ENCODE data around the gene CACNA1D. TPM values are rescaled to one million over a fixed set of nuclear protein-coding genes. Genes with fewer than 3 reads are reported as not detected.

The CACNA1D gene
- total and polyA plus RNA-seq, 9 of the 15 experiments (the other 6 are each of a cell fraction or from before 2014, with no cell fraction given) = 0.29 TPM; not detected in 8

DNA sequence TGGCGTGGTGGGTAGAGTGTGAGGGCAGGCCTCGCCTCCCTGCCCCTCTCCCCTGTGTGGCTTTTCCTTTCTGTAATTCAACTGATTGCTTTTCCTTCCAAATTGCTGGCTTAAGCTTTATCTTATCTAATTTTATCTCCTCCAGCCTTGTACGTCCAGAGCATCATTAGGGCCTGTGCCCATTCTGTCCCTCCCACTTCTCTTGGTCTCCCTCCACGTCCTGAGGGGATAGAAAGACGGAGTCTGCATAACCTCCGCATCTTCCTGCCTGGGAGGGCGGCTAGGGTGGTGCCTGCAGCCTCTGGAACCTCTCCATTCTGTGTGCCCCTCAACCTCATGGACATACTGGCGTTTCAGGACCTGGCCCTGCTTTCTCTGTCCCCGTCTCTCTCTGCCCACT lies 39.8 kb downstream of the CACNA1D start:
- POLR2A ChIA-PET = no interaction called here
- no peak overlapping the region for H3K9ac ChIP-seq (ENCODE audit: insufficient read depth in 1 of 2, low read depth in 2 of 2, low read length in 2 of 2)
- DNase-seq (ENCODE audit: extremely low read depth in 1 of 4, low spot score in 3 of 4) = no peak
- no peak overlapping the region for H3K27ac ChIP-seq (ENCODE audit: extremely low read depth, low read depth, low read length)
- no peak for FAIRE-seq
- no TSS peak for BruUV-seq (replicated peaks)
- no peak overlapping the region for H3K4me2 ChIP-seq (ENCODE audit: insufficient read depth, low read length)
- in situ Hi-C loops (cut with MboI) = no loop called here
- no peak overlapping the region for H2AFZ ChIP-seq (ENCODE audit: low read depth, low read length)
- H3K9me1 ChIP-seq (ENCODE audit: control insufficient read depth, insufficient read depth, low read length) = no peaks in the 10 kb centered on the region
- 0% methylated on average over 9 of the region's 9 CpGs for WGBS (ENCODE audit: insufficient coverage, low coverage, missing lambda C conversion rate)
- no peaks in the 10 kb centered on the region for H4K20me1 ChIP-seq (replicated peaks; ENCODE audit: control insufficient read depth, insufficient read depth, low read length)
- H3K4me1 ChIP-seq (replicated peaks in 1 of 2; ENCODE audit: control insufficient read depth in 2 of 2, insufficient read depth in 2 of 2, low read length in 2 of 2) = no peaks in the 10 kb centered on the region
- CTCF ChIA-PET (ENCODE audit: low intra/inter-chr PET ratio) = no interaction called here
- intact Hi-C loops (cut with micrococcal nuclease) = no loop called here
- H3K27me3 ChIP-seq (ENCODE audit: control insufficient read depth in 2 of 2, insufficient read depth in 2 of 2, low read length in 2 of 2) = peaks cover 2 to 19% of the 10 kb centered on the region in 2 experiments; a peak in 3 of 5 replicates
- H3K4me3 ChIP-seq = no peak overlapping the region
- TF ChIP-seq, protein P1, sequence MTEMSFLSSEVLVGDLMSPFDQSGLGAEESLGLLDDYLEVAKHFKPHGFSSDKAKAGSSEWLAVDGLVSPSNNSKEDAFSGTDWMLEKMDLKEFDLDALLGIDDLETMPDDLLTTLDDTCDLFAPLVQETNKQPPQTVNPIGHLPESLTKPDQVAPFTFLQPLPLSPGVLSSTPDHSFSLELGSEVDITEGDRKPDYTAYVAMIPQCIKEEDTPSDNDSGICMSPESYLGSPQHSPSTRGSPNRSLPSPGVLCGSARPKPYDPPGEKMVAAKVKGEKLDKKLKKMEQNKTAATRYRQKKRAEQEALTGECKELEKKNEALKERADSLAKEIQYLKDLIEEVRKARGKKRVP (CRISPR knock-in tag; IDR thresholded peaks at IDR 0.05) = no peak
- TF ChIP-seq SMARCE1 (IDR thresholded peaks at IDR 0.05) (no peak), ZNF668 (CRISPR knock-in tag; IDR thresholded peaks at IDR 0.05) (no peak), HDAC3 (IDR thresholded peaks at IDR 0.05; ENCODE audit: borderline replicate concordance, partially characterized antibody) (no peak), BCL6 (CRISPR knock-in tag; IDR thresholded peaks at IDR 0.05) (no peak), L3MBTL2 (IDR thresholded peaks at IDR 0.05) (no peak), JUNB (CRISPR knock-in tag; conservative IDR thresholded peaks at IDR 0.05) (no peak), ZNF143 (CRISPR knock-in tag; IDR thresholded peaks at IDR 0.05) (no peak), HMGN3 (IDR thresholded peaks at IDR 0.05; ENCODE audit: borderline replicate concordance, extremely low read depth, insufficient read length, low read depth, low read length) (no peak), SNRNP70 (optimal IDR thresholded peaks at IDR 0.05; ENCODE audit: low read depth, low read length) (no peak)
- TF ChIP-seq, protein P2, sequence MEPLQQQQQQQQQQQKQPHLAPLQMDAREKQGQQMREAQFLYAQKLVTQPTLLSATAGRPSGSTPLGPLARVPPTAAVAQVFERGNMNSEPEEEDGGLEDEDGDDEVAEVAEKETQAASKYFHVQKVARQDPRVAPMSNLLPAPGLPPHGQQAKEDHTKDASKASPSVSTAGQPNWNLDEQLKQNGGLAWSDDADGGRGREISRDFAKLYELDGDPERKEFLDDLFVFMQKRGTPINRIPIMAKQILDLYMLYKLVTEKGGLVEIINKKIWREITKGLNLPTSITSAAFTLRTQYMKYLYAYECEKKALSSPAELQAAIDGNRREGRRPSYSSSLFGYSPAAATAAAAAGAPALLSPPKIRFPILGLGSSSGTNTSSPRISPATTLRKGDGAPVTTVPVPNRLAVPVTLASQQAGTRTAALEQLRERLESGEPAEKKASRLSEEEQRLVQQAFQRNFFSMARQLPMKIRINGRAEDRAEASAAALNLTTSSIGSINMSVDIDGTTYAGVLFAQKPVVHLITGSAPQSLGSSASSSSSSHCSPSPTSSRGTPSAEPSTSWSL (CRISPR knock-in tag; IDR thresholded peaks at IDR 0.05; ENCODE audit: borderline replicate concordance) = no peak
- TF ChIP-seq, protein P3, sequence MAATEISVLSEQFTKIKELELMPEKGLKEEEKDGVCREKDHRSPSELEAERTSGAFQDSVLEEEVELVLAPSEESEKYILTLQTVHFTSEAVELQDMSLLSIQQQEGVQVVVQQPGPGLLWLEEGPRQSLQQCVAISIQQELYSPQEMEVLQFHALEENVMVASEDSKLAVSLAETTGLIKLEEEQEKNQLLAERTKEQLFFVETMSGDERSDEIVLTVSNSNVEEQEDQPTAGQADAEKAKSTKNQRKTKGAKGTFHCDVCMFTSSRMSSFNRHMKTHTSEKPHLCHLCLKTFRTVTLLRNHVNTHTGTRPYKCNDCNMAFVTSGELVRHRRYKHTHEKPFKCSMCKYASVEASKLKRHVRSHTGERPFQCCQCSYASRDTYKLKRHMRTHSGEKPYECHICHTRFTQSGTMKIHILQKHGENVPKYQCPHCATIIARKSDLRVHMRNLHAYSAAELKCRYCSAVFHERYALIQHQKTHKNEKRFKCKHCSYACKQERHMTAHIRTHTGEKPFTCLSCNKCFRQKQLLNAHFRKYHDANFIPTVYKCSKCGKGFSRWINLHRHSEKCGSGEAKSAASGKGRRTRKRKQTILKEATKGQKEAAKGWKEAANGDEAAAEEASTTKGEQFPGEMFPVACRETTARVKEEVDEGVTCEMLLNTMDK (IDR thresholded peaks at IDR 0.05; ENCODE audit: borderline replicate concordance, insufficient read depth, low read depth, low read length, poor library complexity, severe bottlenecking) = no peak
- H3K79me2 ChIP-seq (ENCODE audit: control insufficient read depth, insufficient read depth, low read length) = no peaks in the 10 kb centered on the region
- no peaks in the 10 kb centered on the region for H3K9me3 ChIP-seq (replicated peaks; ENCODE audit: control insufficient read depth, insufficient read depth, low read depth, low read length)
- ATAC-seq = no peak
- H3K36me3 ChIP-seq (ENCODE audit: control insufficient read depth, insufficient read depth, low read length) = no peaks in the 10 kb centered on the region

Data from K562 (cell line).